ENCODE measurements around the gene TM9SF2.
A peak's percentile ranks its signal among the peaks of the same experiment; 100 is the strongest.

The TM9SF2 gene

GRCh38 chr13:99501184-99501847, at the start of gene TM9SF2 (continued):
- TF ChIP-seq, protein P1, sequence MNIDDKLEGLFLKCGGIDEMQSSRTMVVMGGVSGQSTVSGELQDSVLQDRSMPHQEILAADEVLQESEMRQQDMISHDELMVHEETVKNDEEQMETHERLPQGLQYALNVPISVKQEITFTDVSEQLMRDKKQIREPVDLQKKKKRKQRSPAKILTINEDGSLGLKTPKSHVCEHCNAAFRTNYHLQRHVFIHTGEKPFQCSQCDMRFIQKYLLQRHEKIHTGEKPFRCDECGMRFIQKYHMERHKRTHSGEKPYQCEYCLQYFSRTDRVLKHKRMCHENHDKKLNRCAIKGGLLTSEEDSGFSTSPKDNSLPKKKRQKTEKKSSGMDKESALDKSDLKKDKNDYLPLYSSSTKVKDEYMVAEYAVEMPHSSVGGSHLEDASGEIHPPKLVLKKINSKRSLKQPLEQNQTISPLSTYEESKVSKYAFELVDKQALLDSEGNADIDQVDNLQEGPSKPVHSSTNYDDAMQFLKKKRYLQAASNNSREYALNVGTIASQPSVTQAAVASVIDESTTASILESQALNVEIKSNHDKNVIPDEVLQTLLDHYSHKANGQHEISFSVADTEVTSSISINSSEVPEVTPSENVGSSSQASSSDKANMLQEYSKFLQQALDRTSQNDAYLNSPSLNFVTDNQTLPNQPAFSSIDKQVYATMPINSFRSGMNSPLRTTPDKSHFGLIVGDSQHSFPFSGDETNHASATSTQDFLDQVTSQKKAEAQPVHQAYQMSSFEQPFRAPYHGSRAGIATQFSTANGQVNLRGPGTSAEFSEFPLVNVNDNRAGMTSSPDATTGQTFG (tag by site-specific recombination; IDR thresholded peaks at IDR 0.05; ENCODE audit: borderline replicate concordance): no peak
- TF ChIP-seq WT1 (tag by site-specific recombination; IDR thresholded peaks at IDR 0.05) (0 out of 2 replicates have a peak, but pooled peaks have one; percentile 24), ZBTB48 (tag by site-specific recombination; IDR thresholded peaks at IDR 0.05) (no peak), REST (tag by site-specific recombination; IDR thresholded peaks at IDR 0.05) (no peak), SCRT2 (tag by site-specific recombination; IDR thresholded peaks at IDR 0.05) (peak; percentile 63), ZNF530 (tag by site-specific recombination; IDR thresholded peaks at IDR 0.05; ENCODE audit: low read depth) (no peak), OVOL3 (tag by site-specific recombination; IDR thresholded peaks at IDR 0.05) (no peak), ZXDB (tag by site-specific recombination; IDR thresholded peaks at IDR 0.05) (peak; percentile 60; the same call in 1 of the 2 replicates), SP3 (tag by site-specific recombination; IDR thresholded peaks at IDR 0.05) (peak; percentile 75), ZNF133 (tag by site-specific recombination; IDR thresholded peaks at IDR 0.05) (no peak), ZNF837 (tag by site-specific recombination; IDR thresholded peaks at IDR 0.05) (no peak), CTCF (tag by site-specific recombination; IDR thresholded peaks at IDR 0.05) (no peak), GLI2 (tag by site-specific recombination; IDR thresholded peaks at IDR 0.05; ENCODE audit: borderline replicate concordance, low read depth) (no peak), ZBTB7A (tag by site-specific recombination; IDR thresholded peaks at IDR 0.05; ENCODE audit: low read depth) (peak; percentile 74; the same call in 1 of the 2 replicates), EGR2 (tag by site-specific recombination; IDR thresholded peaks at IDR 0.05; ENCODE audit: low read depth) (peak; percentile 40; the same call in 1 of the 2 replicates), ZNF768 (tag by site-specific recombination; IDR thresholded peaks at IDR 0.05) (no peak), ZNF24 (tag by site-specific recombination; IDR thresholded peaks at IDR 0.05) (no peak), ZNF16 (tag by site-specific recombination; IDR thresholded peaks at IDR 0.05; ENCODE audit: low read depth) (no peak), HOXA7 (CRISPR knock-in tag; IDR thresholded peaks at IDR 0.05; ENCODE audit: borderline replicate concordance) (no peak), ZNF169 (tag by site-specific recombination; IDR thresholded peaks at IDR 0.05) (no peak), ZBTB6 (tag by site-specific recombination; IDR thresholded peaks at IDR 0.05) (peak; percentile 83), ZNF580 (tag by site-specific recombination; IDR thresholded peaks at IDR 0.05) (peak; percentile 87), ZNF155 (tag by site-specific recombination; IDR thresholded peaks at IDR 0.05) (no peak), ZNF785 (tag by site-specific recombination; IDR thresholded peaks at IDR 0.05) (no peak), ZNF76 (tag by site-specific recombination; IDR thresholded peaks at IDR 0.05; ENCODE audit: borderline replicate concordance, low read depth) (peak; percentile 95), ZNF426 (tag by site-specific recombination; IDR thresholded peaks at IDR 0.05) (no peak)
- TF ChIP-seq, protein P2, sequence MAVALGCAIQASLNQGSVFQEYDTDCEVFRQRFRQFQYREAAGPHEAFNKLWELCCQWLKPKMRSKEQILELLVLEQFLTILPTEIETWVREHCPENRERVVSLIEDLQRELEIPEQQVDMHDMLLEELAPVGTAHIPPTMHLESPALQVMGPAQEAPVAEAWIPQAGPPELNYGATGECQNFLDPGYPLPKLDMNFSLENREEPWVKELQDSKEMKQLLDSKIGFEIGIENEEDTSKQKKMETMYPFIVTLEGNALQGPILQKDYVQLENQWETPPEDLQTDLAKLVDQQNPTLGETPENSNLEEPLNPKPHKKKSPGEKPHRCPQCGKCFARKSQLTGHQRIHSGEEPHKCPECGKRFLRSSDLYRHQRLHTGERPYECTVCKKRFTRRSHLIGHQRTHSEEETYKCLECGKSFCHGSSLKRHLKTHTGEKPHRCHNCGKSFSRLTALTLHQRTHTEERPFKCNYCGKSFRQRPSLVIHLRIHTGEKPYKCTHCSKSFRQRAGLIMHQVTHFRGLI (tag by site-specific recombination; IDR thresholded peaks at IDR 0.05): no peak
- TF ChIP-seq, protein P3, sequence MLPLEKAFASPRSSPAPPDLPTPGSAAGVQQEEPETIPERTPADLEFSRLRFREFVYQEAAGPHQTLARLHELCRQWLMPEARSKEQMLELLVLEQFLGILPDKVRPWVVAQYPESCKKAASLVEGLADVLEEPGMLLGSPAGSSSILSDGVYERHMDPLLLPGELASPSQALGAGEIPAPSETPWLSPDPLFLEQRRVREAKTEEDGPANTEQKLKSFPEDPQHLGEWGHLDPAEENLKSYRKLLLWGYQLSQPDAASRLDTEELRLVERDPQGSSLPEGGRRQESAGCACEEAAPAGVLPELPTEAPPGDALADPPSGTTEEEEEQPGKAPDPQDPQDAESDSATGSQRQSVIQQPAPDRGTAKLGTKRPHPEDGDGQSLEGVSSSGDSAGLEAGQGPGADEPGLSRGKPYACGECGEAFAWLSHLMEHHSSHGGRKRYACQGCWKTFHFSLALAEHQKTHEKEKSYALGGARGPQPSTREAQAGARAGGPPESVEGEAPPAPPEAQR (tag by site-specific recombination; IDR thresholded peaks at IDR 0.05): no peak
